Colon (tissue), 2 donors: ENCODE data around the gene PNMA1.

Source experiments
- FAIRE-seq: peaks from 2 replicates; lab custom pipeline; 2012; peaks lifted over from hg19 to GRCh38; lab: Jason Lieb, UNC
- donor health status: control.
- donor health status: control.

Gene PNMA1

GRCh38 chr14:73749706-73750530 is 35.7 kb upstream of the PNMA1 start:
- no peak for FAIRE-seq

- FAIRE-seq = peak; percentile 69
Measured at GRCh38 chr14:73748858-73749357, 34.7 kb upstream of the PNMA1 start.

DNA sequence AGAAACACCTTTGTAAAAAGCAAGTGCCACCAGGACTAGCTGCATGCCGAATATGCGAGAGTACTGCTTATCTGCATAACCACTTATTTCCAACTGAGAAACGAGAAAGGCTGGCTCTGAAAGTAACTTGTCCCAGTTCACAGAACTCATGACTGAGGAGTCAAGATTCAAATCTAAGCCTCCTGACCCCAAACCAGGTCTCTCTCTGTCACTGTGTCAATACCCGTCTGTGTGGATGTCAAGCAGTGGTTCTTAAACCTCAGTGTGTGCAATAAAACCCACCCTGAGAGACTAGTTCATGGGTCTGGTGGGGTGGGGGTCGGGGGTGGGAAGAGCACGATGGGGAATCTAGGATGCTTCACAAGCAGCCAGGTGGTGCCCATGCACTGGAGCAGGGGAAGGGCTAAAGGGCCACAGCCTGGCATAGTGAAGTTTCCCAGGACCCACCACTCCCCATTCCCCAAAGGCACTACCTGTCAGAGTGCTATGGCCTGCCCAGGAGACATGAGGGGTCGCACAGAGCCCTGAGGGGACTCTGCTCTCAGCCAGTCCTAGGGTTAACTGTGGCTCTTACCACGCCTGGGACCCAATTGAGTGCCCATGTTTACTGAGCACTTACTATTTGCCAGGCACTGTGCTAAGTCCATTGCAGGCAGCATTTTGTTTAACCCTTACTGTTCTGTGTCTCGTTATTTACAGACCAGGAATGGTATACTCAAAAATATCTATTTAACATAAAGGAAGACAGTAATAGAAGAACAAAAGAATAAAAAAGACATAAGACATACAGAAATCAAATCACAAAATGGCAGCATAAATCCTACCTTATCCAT is 33.4 kb upstream of the PNMA1 start:
- FAIRE-seq = no peak

DNA sequence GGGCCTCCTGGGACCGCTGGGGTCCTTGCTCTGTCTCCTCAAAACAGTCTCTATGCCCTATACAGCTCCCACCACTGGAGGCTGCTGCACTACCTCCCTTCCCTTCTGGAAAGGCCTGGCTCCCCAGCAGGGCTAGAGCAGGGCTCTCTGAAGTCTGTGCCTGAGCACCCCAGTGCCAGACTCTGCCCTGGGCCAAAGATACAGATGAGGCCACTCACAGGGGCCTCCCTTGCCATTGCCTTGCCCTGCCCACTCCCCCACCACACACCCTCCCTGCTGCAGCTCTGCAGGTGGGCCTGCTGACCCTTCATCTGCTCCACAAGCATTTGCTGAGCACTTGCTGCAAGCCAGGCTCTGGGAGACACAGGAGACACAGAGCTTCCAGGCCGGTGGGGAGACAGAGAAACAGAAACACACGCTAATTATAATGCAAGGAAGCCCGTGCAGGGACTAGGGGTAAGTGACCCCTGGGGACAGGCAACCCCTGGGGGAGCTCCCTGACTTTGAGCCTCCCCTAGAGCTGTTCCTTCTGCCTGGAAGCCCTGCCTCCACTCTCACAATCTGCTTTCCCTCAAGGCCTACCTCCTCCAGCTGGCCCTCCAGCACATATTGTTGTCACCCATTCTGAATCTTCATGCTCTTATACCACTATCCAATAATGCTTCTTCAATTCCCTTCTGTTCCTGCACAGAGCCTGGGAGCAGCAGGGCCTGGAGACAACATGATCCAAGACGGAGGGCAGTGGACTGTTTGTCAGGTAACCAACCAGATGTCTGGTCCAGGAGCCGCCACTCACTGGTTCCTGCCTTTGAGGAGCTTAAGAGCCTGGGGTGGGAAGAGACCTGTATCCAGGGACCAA is 32.6 kb upstream of the PNMA1 start:
- FAIRE-seq = no peak

GRCh38 chr14:73745571-73746519 is 31.7 kb upstream of the PNMA1 start:
- FAIRE-seq = no peak

GRCh38 chr14:73744874-73745529 is 30.8 kb upstream of the PNMA1 start:
- FAIRE-seq = no peak

DNA sequence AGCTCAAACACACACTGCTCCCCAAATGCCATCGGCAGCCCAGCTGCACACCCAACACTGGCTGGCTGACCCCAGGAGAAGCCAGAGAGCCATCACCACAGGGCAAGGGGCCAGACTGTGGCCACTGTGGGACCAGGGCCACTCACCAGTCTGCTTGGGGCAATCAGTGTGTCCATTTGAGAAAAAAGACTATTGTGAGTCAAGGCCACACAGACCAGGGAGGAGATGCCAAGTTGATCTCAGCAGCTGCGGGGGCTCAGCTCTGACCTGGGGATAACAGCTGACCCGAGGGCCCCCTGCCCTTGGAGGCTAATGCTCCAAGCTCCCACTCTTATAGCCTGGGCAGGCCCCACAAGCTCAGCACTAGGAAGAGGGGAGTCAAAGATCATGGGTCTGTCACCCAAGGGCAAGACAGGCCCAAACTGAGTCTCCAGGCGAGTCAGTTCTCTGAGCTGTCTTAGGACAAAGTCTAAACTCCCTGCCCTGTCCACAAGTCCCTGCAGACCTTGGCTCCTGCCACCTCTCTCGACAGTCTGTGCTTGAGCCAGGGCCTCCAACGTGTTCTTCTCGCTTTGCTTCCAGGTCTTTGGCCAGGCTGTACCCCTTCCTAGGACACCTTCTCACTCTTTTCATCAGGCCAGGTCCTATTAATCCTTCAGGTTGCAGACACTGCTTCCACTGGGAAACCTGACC is 30.1 kb upstream of the PNMA1 start:
- FAIRE-seq = no peak

DNA sequence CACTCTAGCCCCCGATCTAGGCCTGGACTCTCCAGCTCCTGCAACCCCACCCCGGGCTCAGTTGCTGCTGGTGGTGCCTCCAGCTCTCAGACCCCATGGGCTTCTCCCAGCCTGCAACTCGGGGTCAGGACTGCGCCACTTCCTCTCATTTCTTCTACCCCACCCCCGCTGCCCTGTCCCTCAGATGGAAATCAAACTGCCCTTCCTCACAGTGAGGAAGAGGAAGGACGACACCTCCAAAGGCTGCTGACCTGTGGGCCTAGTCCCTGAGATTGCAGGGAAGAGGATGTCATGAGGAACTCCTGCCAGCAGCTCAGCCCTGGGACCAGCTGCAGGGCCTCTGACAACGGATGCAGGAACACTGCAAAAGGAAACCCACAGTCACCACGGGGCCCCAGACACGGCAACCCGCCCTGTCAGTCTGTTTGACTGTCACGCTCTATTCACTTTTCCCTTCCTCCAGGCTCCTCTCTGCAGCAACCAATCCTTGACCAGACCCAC is 29.3 kb upstream of the PNMA1 start:
- no peak for FAIRE-seq

GRCh38 chr14:73742520-73743238 is 28.5 kb upstream of the PNMA1 start:
- no peak for FAIRE-seq

- no peak for FAIRE-seq
Measured at GRCh38 chr14:73741876-73742519, 27.8 kb upstream of the PNMA1 start.

DNA sequence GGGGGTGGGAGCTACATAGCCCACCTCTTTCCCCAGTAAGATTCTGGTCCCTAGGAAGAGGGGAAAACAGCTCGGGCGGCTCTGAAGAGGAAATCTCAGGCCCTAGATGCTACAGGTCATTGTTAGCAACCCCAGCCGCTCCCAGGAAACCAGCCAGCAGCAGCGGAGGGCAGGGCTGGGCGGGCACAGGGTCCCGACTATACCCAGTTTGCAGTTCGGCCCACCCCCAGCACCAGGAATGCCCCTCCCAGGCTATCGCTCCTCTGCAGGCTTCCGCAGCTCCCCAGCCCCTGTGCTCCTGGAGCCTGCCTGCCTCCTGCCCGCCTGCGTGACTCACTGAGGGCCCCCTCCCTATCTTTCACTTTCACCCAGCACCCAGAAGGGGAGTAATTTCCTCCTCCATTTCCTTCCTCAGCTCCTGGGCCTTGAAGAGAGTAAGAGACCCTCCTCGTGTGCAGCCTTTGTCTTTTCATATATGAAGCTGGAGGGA is 27.2 kb upstream of the PNMA1 start:
- no peak for FAIRE-seq

- no peak for FAIRE-seq
Measured at GRCh38 chr14:73740618-73741326, 26.6 kb upstream of the PNMA1 start.

GRCh38 chr14:73739899-73740617 is 25.9 kb upstream of the PNMA1 start:
- no peak for FAIRE-seq

DNA sequence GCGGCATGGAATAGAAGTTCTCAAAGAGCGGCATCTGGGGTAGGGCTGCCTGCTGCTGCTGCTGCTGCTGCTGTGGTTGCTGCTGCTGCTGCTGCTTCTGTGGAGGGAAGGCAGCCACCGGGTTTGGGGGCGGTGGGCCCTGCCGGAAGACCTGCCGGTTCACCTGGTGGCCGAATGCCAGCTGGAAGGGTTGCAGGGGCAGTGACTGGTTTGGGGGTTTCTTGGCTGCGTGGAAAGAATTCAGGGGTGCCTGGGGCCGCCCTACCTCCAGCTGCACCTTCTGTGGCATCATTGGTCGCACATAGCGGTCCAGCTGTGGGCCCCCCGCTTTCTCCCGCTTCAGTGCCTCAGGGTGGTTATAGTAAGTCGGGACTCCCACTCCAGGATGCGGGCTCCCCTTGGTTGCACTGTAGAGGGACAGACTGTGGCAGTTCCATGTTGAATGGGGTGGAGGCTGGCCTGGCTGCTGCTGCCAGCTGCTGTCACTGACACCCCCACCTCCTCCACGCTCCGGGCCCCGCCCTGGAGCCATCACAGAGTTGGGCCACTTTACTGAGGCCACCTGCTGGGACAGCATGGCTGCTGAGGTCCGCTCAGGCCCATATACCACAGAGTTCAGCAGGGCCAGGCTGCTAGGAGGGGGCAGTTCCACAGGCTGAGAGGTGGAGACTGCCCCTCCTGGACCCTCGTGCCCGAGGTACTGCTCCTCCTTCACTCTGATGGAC is 25.2 kb upstream of the PNMA1 start:
- FAIRE-seq = no peak

- no peak for FAIRE-seq
Measured at GRCh38 chr14:73738518-73739173, 24.5 kb upstream of the PNMA1 start.

DNA sequence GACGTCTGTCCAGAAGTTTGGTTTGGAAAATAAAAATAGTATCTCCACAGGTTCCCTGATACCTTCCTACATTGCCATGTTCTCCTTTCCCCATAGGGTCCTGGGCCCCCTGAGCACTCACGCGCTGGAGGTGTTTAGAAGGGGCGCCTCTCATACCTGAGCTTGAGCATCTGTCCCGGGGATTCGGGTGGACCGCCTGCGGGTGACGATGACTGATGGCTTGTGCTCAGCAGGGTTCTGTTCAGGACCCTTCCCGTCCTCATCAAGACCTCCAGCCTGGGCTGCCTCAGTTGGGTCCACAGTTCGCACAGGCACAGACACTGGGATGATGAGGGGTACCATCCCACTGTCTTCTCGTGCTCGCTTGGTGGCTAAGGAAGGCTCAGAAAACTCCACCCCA is 22.7 kb upstream of the PNMA1 start:
- no peak for FAIRE-seq
